HepG2 (cell line): ENCODE measurements around the gene UMOD. TPM values are rescaled to one million over a fixed set of nuclear protein-coding genes. Genes with fewer than 3 reads are reported as not detected.

Experiments used
- BCL3 ChIP-seq: sonication (generic); formaldehyde crosslinking; IDR thresholded peaks from 2 replicates; pipeline ENCODE4 v1.5.1; 2020; ENCODE audit warnings: mild to moderate bottlenecking, missing genetic modification reagents, moderate library complexity
- GABPB1 ChIP-seq: IDR thresholded peaks from 2 replicates; pipeline ENCODE4 v1.6.1; 2016; ENCODE audit warnings: mild to moderate bottlenecking, missing genetic modification reagents, moderate library complexity, missing compliant biosample characterization
- HIVEP1 ChIP-seq: sonication (generic); formaldehyde crosslinking; IDR thresholded peaks from 2 replicates; pipeline ENCODE4 v1.4.0; 2020; ENCODE audit warnings: mild to moderate bottlenecking, missing genetic modification reagents
- HNF1B ChIP-seq: sonication (generic); formaldehyde crosslinking; IDR thresholded peaks from 2 replicates; pipeline ENCODE4 v1.5.1; 2020; ENCODE audit warnings: mild to moderate bottlenecking, moderate library complexity, missing genetic modification reagents
- MAX ChIP-seq: IDR thresholded peaks from 2 replicates; pipeline ENCODE4 v1.6.1; 2012; ENCODE audit warnings: inconsistent platforms
- MEIS2 ChIP-seq: sonication (generic); formaldehyde crosslinking; IDR thresholded peaks from 2 replicates; pipeline ENCODE4 v1.9.0; 2021; ENCODE audit warnings: mild to moderate bottlenecking, missing genetic modification reagents
- MYPOP ChIP-seq: sonication (generic); formaldehyde crosslinking; IDR thresholded peaks from 2 replicates; pipeline ENCODE4 v1.8.1; 2023; ENCODE audit warnings: mild to moderate bottlenecking, moderate library complexity, missing genetic modification reagents
- ONECUT2 ChIP-seq: sonication (generic); formaldehyde crosslinking; IDR thresholded peaks from 2 replicates; pipeline ENCODE4 v1.4.0; 2020; ENCODE audit warnings: missing genetic modification reagents
- PRDM10 ChIP-seq: sonication (generic); formaldehyde crosslinking; IDR thresholded peaks from 2 replicates; pipeline ENCODE4 v1.4.0; 2020; ENCODE audit warnings: low read depth, missing genetic modification reagents
- ZBTB37 ChIP-seq: sonication (generic); formaldehyde crosslinking; IDR thresholded peaks from 2 replicates; pipeline ENCODE4 v1.4.0; 2020; ENCODE audit warnings: mild to moderate bottlenecking, missing genetic modification reagents
- ZNF12 ChIP-seq: sonication (generic); formaldehyde crosslinking; IDR thresholded peaks from 2 replicates; pipeline ENCODE4 v1.5.0; 2020; ENCODE audit warnings: missing genetic modification reagents
- ZNF160 ChIP-seq: sonication (generic); formaldehyde crosslinking; IDR thresholded peaks from 2 replicates; pipeline ENCODE4 v1.8.0; 2022; ENCODE audit warnings: mild to moderate bottlenecking, inconsistent platforms, missing genetic modification reagents
- ZNF570 ChIP-seq: sonication (generic); formaldehyde crosslinking; IDR thresholded peaks from 2 replicates; pipeline ENCODE4 v1.4.0; 2020; ENCODE audit warnings: mild to moderate bottlenecking, missing genetic modification reagents, borderline replicate concordance
- ZNF713 ChIP-seq: sonication (generic); formaldehyde crosslinking; IDR thresholded peaks from 2 replicates; pipeline ENCODE4 v1.4.0; 2020; ENCODE audit warnings: mild to moderate bottlenecking, missing genetic modification reagents
- ZNF776 ChIP-seq: sonication (generic); formaldehyde crosslinking; IDR thresholded peaks from 2 replicates; pipeline ENCODE4 v1.4.0; 2020; ENCODE audit warnings: mild to moderate bottlenecking, missing genetic modification reagents
- polyA plus RNA-seq, 8 experiments: library from polyadenylated mRNA; depleted of rRNA in 3 of 8; stranded (reverse) in 7 of 8; unstranded in 1 of 8; fragments of >200 nt; fragmentation: Illumina TruSeq in 4 of 8; extraction: Trizol in 4 of 8; gene quantifications; 2 replicates each; pipeline versions ENCODE4 v1.2.1 to v1.2.3, GENCODE V29; 2011 to 2016; ENCODE audit warnings: low read depth in 4 of 8, missing spikeins in 1 of 8, mixed read lengths in 1 of 8; ENCODE audit not compliant: insufficient read depth in 1 of 8
- total RNA-seq, 5 experiments: library from RNA; depleted of rRNA; stranded (reverse); fragments of >200 nt; fragmentation: Illumina TruSeq; extraction: Trizol; gene quantifications; 2 replicates each; pipeline ENCODE4 v1.2.3, GENCODE V29; 2016; ENCODE audit warnings: low read depth in 1 of 5

The UMOD gene
- total and polyA plus RNA-seq, 2 of the 13 experiments (the other 11 are each of a cell fraction or from before 2014, with no cell fraction given) = not detected

GRCh38 chr16:20385844-20386832 is 33.6 kb upstream of the UMOD start (continued):
- TF ChIP-seq BCL3 (CRISPR knock-in tag) (no peak; the same call in 1 of the 2 replicates), MEIS2 (CRISPR knock-in tag) (peak; percentile 54; the same call in 1 of the 2 replicates), ZBTB37 (CRISPR knock-in tag) (peak; percentile 92), ZNF160 (0 out of 2 replicates have a peak, but pooled peaks have one; percentile 22), HIVEP1 (CRISPR knock-in tag) (peak; percentile 93), HNF1B (CRISPR knock-in tag) (peak; percentile 4; the same call in 1 of the 2 replicates), PRDM10 (CRISPR knock-in tag) (no peak), MAX (peak; percentile 56; the same call in 1 of the 2 replicates), GABPB1 (CRISPR knock-in tag) (peak; percentile 85), ZNF776 (CRISPR knock-in tag) (peak; percentile 94), ZNF713 (0 out of 2 replicates have a peak, but pooled peaks have one; percentile 47), ZNF570 (CRISPR knock-in tag) (peak; percentile 44; the same call in 1 of the 2 replicates), ZNF12 (CRISPR knock-in tag) (0 out of 2 replicates have a peak, but pooled peaks have one; percentile 35), ONECUT2 (CRISPR knock-in tag) (peak; percentile 85), MYPOP (CRISPR knock-in tag) (peak; percentile 59; the same call in 1 of the 2 replicates)
